Stimulated activated CD8-positive, alpha-beta memory T cell treated with anti-CD3 and anti-CD28 coated beads, Interleukin-12 subunit alpha, Interleukin-12 subunit beta, amount 100 ng/mL, for 24 hours (primary cell): ENCODE data around the gene BRD4.
A peak's percentile ranks its signal among the peaks of the same experiment; 100 is the strongest.

Experiments used
- DNase-seq: peaks from one replicate; pipeline ENCODE4 v3.0.0-alpha.2; 2020; ENCODE audit errors: extremely low read depth

Gene BRD4

GRCh38 chr19:15225760-15226159 is 106.6 kb downstream of the BRD4 start:
- no peak for DNase-seq

DNA sequence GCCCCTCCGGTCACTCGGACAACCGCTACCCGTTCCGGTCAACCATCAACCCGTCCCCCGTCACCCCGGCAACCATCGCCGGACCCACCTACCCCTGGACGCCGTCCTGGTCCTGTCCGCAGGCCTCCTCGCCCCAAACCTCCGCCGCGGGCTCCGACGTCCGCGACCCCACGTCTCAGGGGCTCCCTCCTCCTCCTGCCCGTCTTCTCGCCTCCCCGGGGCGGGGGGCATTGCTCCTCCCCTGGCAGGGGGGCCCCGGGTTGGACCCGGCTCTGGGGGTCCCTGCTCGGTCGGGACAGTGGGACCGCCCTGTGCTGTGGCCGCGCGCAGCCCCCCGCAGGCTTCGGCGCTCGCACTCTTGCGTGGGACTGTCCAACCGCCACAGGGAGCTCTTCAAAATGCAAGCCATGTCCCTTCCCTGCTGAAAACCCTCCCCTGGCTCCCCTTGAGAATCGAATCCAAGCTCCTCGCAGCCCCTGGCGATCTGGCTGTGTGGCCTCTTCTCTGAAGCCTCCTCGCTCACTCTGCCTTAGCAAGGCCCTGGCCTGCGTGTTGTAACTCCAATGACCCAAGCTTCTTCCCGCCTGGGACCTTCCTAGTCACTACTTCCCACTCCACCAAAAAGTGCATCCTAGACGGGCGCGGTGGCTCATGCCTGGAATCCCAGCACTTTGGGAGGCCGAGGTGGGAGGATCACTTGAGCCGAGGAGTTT is 108.5 kb downstream of the BRD4 start:
- DNase-seq, result no peak

DNA sequence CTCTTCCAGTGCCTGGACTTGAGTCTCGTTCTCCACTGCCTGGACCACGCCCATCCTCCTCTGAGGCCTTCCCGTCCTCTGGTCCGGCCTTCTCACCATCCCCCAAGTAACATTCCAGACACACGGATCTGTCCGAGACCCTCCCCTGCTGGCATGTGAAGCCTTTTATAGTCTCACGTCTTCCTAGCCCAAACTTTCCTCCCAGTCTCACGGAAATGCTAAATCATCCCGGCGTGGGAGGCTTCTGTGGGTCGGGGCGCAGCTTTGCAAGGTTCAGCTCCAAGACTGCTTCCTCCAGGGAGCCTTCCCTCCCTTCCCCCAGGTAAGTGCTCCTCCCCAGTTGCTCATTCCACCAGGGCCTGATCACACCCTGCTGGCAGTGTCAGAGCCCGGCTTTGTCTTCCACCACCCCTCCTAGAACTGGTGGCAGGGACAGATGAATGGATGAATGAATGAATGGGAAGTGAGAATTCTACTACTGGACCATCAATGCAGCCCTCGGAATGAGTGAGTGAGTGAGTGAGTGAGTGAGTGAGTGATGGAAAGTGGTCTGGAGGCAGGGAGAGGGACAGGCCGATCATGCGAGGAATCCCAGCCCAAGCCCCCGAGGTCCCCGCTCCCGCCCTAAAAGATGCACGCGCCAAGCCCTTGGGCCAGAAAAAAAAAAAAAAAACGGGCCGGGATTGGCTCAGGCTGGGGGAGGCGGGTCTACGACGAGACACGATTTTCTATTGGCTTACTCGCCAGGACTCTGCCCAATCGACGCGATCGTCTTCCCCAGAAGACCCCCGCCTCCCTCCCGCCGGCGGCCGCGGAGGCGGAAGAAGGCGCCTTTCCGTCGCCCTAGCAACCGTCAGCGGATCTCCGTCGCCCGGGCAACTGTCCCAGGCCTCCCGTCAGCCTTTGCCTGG is 109.3 kb downstream of the BRD4 start:
- peak; percentile 46 for DNase-seq

- no peak for DNase-seq
These were observed 111.5 kb downstream of the BRD4 start for GRCh38 chr19:15220833-15221232.

- no peak for DNase-seq
These were observed 113.8 kb downstream of the BRD4 start for GRCh38 chr19:15218501-15218900.

DNA sequence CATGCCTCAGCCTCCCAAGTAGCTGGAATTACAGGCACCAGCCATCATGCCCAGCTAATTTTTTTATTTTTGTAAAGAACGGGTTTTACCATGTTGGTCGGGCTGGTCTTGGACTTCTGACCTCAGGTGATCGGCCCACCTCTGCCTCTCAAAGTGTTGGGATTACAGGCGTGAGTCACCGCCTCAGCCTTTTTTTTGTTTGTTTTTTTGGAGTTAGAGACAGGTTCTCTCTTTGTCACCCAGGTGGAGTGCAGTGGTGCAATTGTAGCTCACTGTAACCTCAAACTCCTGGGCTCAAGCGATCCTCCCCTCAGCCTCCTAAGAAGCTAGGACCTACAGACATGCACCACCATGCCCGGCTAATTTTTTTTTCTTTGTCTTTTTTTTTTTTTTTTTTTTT is 116.0 kb downstream of the BRD4 start:
- no peak for DNase-seq

DNA sequence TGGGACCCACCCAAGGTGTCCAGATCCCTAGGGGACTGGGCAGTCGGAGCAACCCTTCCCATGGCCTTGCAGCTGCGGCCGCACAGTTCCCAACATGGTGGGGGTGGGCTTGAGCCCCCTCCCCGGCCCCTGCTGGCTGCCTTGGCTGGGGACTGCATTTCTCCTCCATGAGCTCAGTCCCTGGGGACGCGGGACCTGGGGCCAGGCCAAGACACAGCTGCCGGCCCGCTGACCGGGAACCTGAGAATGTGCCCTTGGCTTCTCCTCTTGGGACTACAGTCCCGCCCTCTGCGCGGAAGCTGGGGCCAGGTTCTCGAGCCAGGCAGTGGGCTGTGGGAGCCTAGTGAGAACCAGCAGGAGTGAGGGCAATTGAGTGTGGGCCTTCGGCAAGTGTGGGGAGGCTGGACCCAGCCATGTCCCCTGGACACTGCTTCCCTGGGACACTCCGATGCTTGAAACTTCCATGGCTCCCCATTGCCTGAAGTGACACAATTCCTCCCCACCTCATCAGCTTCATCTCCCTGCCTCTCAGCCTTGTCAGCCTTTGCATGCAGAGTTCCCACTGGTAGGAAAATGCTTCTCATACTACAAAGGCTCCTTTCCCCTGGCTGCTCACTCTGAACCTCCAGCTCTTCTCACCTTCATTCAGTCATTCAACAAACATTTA is 118.5 kb downstream of the BRD4 start:
- DNase-seq, result no peak

GRCh38 chr19:15212711-15213110 is 119.6 kb downstream of the BRD4 start:
- DNase-seq, result no peak

GRCh38 chr19:15210323-15210781 is 122.0 kb downstream of the BRD4 start:
- DNase-seq, result no peak

- no peak for DNase-seq
These were observed 130.8 kb downstream of the BRD4 start for GRCh38 chr19:15201374-15202023.

DNA sequence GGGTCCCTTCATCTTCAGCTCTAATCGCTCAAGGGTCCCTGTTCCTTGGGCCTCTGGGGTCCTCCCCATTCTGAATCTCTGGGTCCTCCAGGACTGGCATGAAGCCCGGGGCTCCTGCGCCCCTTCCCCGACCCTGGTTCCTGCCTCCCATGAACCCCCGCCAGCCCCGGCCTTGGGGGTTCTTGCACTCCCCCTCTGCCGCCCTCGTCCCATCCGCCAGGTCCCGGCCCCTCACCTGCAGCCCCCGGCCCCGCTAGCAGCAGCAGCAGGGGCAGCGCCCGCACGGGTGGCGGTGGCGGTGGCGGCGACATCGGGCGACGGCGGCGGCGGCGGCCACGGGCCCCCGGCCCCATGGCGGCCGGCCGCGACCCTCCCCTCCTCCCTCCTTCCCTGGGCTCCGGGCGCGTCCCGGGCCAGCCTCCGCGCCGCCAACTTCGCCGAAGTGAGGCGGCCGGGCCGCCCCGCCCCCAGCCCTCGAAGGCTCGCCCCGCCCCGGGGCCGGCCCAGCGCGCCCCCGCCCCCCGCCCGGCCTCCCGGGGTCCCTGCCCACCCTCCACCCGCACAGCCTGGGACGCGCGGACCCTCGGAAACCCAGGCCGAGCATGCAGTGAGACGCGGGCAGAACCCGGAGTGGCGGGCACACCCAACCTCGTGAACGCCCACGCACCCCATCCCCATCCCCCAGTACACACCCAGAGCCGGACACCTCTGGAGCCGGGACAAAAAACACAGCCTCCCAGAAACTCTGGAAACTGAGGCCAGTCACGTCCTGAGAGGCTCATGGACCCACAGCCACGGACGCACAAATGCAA is 131.6 kb downstream of the BRD4 start, which contains the start of gene NOTCH3:
Gene NOTCH3, minus strand, starts transcription at position 443 of the 812 bp plus-strand sequence. Its CDS starts 90 bp downstream, at position 353.
- no peak for DNase-seq

GRCh38 chr19:15199661-15200552 is 132.4 kb downstream of the BRD4 start:
- no peak for DNase-seq

DNA sequence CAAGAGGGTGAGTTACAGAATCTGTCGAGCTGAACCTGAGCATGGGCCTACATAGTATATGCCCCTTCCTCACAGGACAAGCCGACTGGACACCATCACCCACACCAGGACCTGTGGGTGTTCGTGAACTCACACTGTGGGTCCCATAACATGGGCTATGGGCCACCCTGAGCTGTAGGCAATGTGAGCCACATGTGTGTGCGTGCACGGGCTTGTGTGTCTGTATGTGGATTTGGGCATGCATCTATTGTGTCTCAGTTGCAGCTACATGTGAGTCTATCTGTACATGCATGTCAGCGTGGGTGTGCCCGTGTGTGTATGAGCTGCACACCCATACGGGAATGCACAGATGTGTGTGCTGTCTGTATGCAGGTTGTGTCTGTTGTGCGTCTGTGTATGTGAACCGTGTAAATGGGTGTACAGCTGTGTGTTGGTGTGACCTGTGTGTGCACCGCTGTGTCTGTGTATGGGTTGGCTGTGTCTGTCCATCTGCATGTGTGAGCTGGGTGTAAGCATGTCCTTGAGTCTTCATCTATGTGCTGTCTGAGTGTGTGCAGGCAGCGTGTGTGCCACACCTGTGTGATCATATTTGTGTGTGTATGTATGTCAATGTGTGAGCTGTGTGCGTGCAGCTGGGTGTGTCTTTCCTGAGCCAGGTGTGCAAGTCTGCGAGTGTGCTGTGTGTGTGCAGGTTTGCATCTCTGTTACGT is 133.2 kb downstream of the BRD4 start:
- DNase-seq, result no peak

DNA sequence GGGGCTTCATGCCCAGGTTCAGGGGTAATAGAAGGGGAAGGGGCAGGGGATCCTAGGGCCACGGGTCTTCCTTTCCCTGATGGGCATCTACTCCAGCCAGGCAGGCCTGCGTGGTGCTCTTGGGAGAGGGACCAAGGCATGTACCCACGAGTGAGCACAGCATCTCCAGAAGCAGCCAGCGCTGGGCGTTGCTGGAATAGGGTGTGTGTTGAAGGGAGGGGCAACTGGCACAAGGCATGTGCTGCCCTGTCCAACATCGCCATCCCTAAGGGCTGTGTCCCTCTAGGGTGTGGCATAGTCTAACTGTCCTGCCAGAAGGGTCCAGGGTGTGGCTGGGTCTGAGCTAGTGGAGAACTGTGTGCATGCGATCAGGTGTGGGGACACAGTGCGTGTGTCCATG is 134.4 kb downstream of the BRD4 start:
- DNase-seq, result no peak

- DNase-seq, result no peak
These were observed 134.9 kb downstream of the BRD4 start for GRCh38 chr19:15197275-15197941.

GRCh38 chr19:15196360-15197005 is 135.9 kb downstream of the BRD4 start:
- DNase-seq, result no peak

GRCh38 chr19:15195371-15196334 is 136.7 kb downstream of the BRD4 start:
- no peak for DNase-seq
